Choroid plexus epithelial cell (primary cell): ENCODE results near the gene ZMYM4.

Experiments
- DNase-seq: peaks from one replicate; pipeline ENCODE4 v3.0.0-alpha.2; 2010; ENCODE audit warnings: low read depth
- H3K4me3 ChIP-seq: 2 replicates; pipeline ENCODE4 v1.5.1; 2011; ENCODE audit warnings: low read depth, mild to moderate bottlenecking, control low read depth, low read length, moderate library complexity
- CTCF ChIP-seq: conservative IDR thresholded peaks from 2 replicates; pipeline ENCODE4 v1.5.1; 2011; ENCODE audit warnings: low read depth, mild to moderate bottlenecking, control low read depth, inconsistent platforms, low read length, moderate library complexity

The ZMYM4 gene

GRCh38 chr1:35284852-35285251, 16.3 kb downstream of the ZMYM4 start:
- no peak for TF ChIP-seq CTCF
- H3K4me3 ChIP-seq, result no peak overlapping the region
- no peak for DNase-seq

- no peak overlapping the region for H3K4me3 ChIP-seq
- TF ChIP-seq CTCF, result no peak
- no peak for DNase-seq
These were observed 17.5 kb downstream of the ZMYM4 start for GRCh38 chr1:35285771-35286606.

GRCh38 chr1:35287807-35288640, 19.5 kb downstream of the ZMYM4 start:
- DNase-seq, result peak; percentile 66
- TF ChIP-seq CTCF, result no peak
- no peak overlapping the region for H3K4me3 ChIP-seq

GRCh38 chr1:35288761-35289160, 20.3 kb downstream of the ZMYM4 start:
- no peak for TF ChIP-seq CTCF
- no peak overlapping the region for H3K4me3 ChIP-seq
- peak; percentile 46 for DNase-seq

GRCh38 chr1:35290452-35290851, 21.9 kb downstream of the ZMYM4 start:
- no peak for TF ChIP-seq CTCF
- DNase-seq, result no peak
- no peak overlapping the region for H3K4me3 ChIP-seq

GRCh38 chr1:35294809-35295208, 26.3 kb downstream of the ZMYM4 start:
- DNase-seq, result no peak
- no peak overlapping the region for H3K4me3 ChIP-seq
- TF ChIP-seq CTCF, result no peak
